MM.1S (cell line): Measurements from ENCODE around the gene ASMT.

Source experiments
- DNase-seq: peaks from one replicate; pipeline ENCODE4 v3.0.0-alpha.2; 2015
- H2AFZ ChIP-seq: fragments of 300-600 bp; sonication (generic); 2 replicates; pipeline ENCODE4 v1.6.0; 2016; ENCODE audit warnings: antibody characterized with exemption, low read length
- H3F3A ChIP-seq: fragments of 300-600 bp; sonication (generic); 2 replicates; pipeline ENCODE4 v1.6.1; 2016; ENCODE audit warnings: mild to moderate bottlenecking, antibody characterized with exemption, low read length, moderate library complexity, mixed read lengths; ENCODE audit not compliant: insufficient read depth
- H3K27ac ChIP-seq: fragments of 300-600 bp; sonication (generic); 2 replicates; pipeline ENCODE4 v1.5.1; 2016; ENCODE audit warnings: mild to moderate bottlenecking, low read length
- H3K27me3 ChIP-seq: fragments of 300-600 bp; sonication (generic); replicated peaks from 2 replicates; pipeline ENCODE4 v1.6.0; 2016; ENCODE audit warnings: low read length; ENCODE audit not compliant: insufficient read depth
- H3K36me3 ChIP-seq: fragments of 300-600 bp; sonication (generic); replicated peaks from 2 replicates; pipeline ENCODE4 v1.6.1; 2016; ENCODE audit warnings: mild to moderate bottlenecking, low read length, mixed read lengths; ENCODE audit not compliant: insufficient read depth
- H3K4me1 ChIP-seq: fragments of 300-600 bp; sonication (generic); 2 replicates; pipeline ENCODE4 v1.6.1; 2016; ENCODE audit warnings: low read length, mixed read lengths
- H3K4me2 ChIP-seq: fragments of 300-600 bp; sonication (generic); 2 replicates; pipeline ENCODE4 v1.6.0; 2016; ENCODE audit warnings: low read depth, low read length
- H3K4me3 ChIP-seq: fragments of 300-600 bp; sonication (generic); 2 replicates; pipeline ENCODE4 v1.5.1; 2016; ENCODE audit warnings: low read length, mixed read lengths
- H3K79me2 ChIP-seq: fragments of 300-600 bp; sonication (generic); 2 replicates; pipeline ENCODE4 v1.6.1; 2016; ENCODE audit warnings: mixed run types, low read length, mixed read lengths
- H3K9ac ChIP-seq: fragments of 300-600 bp; sonication (generic); 2 replicates; pipeline ENCODE4 v1.6.1; 2016; ENCODE audit warnings: low read length, mixed read lengths
- H3K9me2 ChIP-seq: fragments of 300-600 bp; sonication (generic); replicated peaks from 2 replicates; pipeline ENCODE4 v1.6.1; 2016; ENCODE audit warnings: mild to moderate bottlenecking, low read length, mixed read lengths; ENCODE audit not compliant: insufficient read depth
- H3K9me3 ChIP-seq: fragments of 300-600 bp; sonication (generic); replicated peaks from 2 replicates; pipeline ENCODE4 v1.6.1; 2016; ENCODE audit warnings: mild to moderate bottlenecking, low read length, mixed read lengths; ENCODE audit not compliant: insufficient read depth
- H4K20me1 ChIP-seq: fragments of 300-600 bp; sonication (generic); 2 replicates; pipeline ENCODE4 v1.6.1; 2016; ENCODE audit warnings: mild to moderate bottlenecking, low read length, moderate library complexity, mixed read lengths; ENCODE audit not compliant: insufficient read depth
- EZH2 ChIP-seq: fragments of 300-600 bp; sonication (generic); optimal IDR thresholded peaks from 2 replicates; pipeline ENCODE3; 2017; ENCODE audit warnings: low read depth, mild to moderate bottlenecking, antibody characterized with exemption, low read length, mixed read lengths
- EZH2phosphoT487 ChIP-seq: fragments of 300-600 bp; sonication (generic); IDR thresholded peaks from 2 replicates; pipeline ENCODE4 v1.6.1; 2018; ENCODE audit warnings: antibody characterized with exemption, low read length
- TF ChIP-seq, protein P1 (sequence below): fragments of 300-600 bp; sonication (generic); IDR thresholded peaks from 2 replicates; pipeline ENCODE4 v1.5.1; 2016; ENCODE audit warnings: antibody characterized with exemption, low read length, mixed read lengths

The ASMT gene

DNA sequence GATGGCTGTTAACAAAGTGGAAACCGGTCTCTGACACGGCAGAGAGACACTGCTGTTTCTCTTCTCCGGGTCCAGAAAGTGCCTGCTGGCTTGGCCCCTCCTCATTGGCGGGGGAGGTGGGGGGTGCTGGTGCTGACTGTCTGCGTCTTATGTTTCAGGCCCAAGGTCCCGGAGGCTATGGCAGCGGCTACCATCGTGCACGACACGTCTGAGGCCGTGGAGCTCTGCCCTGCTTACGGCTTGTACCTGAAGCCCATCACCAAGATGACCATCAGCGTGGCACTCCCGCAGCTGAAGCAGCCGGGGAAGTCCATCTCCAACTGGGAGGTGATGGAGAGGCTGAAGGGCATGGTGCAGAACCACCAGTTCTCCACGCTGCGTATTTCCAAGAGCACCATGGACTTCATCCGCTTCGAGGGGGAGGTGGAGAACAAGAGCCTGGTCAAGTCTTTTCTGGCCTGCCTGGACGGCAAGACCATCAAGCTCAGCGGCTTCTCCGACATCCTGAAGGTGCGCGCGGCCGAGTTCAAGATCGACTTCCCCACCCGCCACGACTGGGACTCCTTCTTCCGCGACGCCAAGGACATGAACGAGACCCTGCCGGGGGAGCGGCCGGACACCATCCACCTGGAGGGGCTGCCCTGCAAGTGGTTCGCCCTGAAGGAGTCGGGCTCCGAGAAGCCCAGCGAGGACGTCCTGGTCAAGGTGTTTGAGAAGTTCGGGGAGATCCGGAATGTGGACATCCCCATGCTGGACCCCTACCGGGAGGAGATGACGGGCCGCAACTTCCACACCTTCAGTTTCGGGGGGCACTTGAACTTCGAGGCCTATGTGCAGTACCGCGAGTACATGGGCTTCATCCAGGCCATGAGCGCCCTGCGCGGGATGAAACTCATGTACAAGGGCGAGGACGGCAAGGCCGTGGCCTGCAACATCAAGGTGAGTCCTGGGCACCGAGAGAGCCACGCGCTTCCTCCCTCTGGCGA, 21.3 kb upstream of the ASMT start:
- Histone ChIP-seq H3K27me3 (no peaks in the 10 kb centered on the region), H3K4me3 (peak overlapping the region; percentile 81), H3K4me2 (peak overlapping the region; percentile 63), H3K9me2 (no peaks in the 10 kb centered on the region), H2AFZ (no peak overlapping the region), H3K9me3 (no peaks in the 10 kb centered on the region), H3F3A (no peaks in the 10 kb centered on the region), H4K20me1 (0 out of 2 replicates have a peak, but pooled peaks cover 3% of the 10 kb centered on the region), H3K27ac (no peak overlapping the region), H3K9ac (no peak overlapping the region), H3K36me3 (peaks cover 6% of the 10 kb centered on the region; the same call in 1 of the 2 replicates), H3K79me2 (peaks cover 63% of the 10 kb centered on the region), H3K4me1 (no peaks in the 10 kb centered on the region)
- no peak for TF ChIP-seq EZH2phosphoT487
- no peak for TF ChIP-seq EZH2
- TF ChIP-seq, protein P1, sequence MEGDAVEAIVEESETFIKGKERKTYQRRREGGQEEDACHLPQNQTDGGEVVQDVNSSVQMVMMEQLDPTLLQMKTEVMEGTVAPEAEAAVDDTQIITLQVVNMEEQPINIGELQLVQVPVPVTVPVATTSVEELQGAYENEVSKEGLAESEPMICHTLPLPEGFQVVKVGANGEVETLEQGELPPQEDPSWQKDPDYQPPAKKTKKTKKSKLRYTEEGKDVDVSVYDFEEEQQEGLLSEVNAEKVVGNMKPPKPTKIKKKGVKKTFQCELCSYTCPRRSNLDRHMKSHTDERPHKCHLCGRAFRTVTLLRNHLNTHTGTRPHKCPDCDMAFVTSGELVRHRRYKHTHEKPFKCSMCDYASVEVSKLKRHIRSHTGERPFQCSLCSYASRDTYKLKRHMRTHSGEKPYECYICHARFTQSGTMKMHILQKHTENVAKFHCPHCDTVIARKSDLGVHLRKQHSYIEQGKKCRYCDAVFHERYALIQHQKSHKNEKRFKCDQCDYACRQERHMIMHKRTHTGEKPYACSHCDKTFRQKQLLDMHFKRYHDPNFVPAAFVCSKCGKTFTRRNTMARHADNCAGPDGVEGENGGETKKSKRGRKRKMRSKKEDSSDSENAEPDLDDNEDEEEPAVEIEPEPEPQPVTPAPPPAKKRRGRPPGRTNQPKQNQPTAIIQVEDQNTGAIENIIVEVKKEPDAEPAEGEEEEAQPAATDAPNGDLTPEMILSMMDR: no peak
- DNase-seq: no peak

- Histone ChIP-seq H3K27me3 (no peaks in the 10 kb centered on the region), H3K36me3 (peaks cover 6% of the 10 kb centered on the region; the same call in 1 of the 2 replicates), H4K20me1 (0 out of 2 replicates have a peak, but pooled peaks cover 3% of the 10 kb centered on the region), H3K9me3 (no peaks in the 10 kb centered on the region), H3K9me2 (no peaks in the 10 kb centered on the region), H3K27ac (no peak overlapping the region), H3K4me3 (no peak overlapping the region), H2AFZ (no peak overlapping the region), H3K9ac (no peak overlapping the region), H3K4me1 (no peaks in the 10 kb centered on the region), H3K4me2 (no peak overlapping the region), H3K79me2 (peaks cover 63% of the 10 kb centered on the region), H3F3A (no peaks in the 10 kb centered on the region)
- no peak for DNase-seq
- TF ChIP-seq EZH2phosphoT487 (no peak), EZH2 (no peak)
- TF ChIP-seq, protein P1: no peak
These were observed 19.2 kb upstream of the ASMT start for GRCh38 chrX:1595711-1596060.

DNA sequence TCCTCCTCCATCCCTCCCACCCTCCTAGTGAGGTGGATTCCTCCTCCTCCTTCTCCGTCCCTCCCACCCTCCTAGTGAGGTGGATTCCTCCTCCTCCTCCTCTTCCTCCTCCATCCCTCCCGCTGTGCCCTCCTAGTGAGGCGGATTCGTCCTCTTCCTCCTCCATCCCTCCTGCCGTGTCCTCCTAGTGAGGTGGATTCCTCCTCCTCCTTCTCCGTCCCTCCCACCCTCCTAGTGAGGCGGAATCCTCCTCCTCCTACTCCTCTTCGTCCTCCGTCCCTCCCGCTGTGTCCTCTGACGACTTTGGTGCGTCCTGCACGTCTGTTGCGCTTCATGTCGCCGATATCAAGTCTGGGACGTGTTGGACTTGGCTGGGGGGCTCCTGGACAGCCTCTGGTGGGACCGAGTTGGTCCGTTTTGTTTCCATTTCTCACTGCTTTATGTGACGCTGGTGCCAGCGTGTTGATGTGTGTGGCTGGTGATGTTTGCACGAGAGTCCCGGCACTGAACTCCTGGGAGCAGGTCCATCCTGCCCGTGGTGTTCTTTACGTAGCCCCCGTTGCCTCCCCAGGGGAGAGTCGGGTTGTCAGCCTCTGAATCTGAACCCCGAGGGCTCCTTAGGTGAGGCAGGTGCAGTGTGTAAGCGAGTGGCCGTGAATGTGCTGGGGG, 18.0 kb upstream of the ASMT start:
- no peak for DNase-seq
- no peak overlapping the region for H3K4me2 ChIP-seq
- H3K4me3 ChIP-seq: no peak overlapping the region
- H3K4me1 ChIP-seq: no peaks in the 10 kb centered on the region
- H3K27ac ChIP-seq: no peak overlapping the region
- H3F3A ChIP-seq: no peaks in the 10 kb centered on the region
- H3K36me3 ChIP-seq: peaks cover 6% of the 10 kb centered on the region; the same call in 1 of the 2 replicates
- H4K20me1 ChIP-seq: 0 out of 2 replicates have a peak, but pooled peaks cover 3% of the 10 kb centered on the region
- H2AFZ ChIP-seq: no peak overlapping the region
- no peaks in the 10 kb centered on the region for H3K9me3 ChIP-seq
- H3K9me2 ChIP-seq: no peaks in the 10 kb centered on the region
- H3K27me3 ChIP-seq: no peaks in the 10 kb centered on the region
- no peak overlapping the region for H3K9ac ChIP-seq
- TF ChIP-seq EZH2 (no peak), EZH2phosphoT487 (no peak)
- TF ChIP-seq, protein P1: no peak
- H3K79me2 ChIP-seq: peaks cover 62% of the 10 kb centered on the region
